Spleen (tissue), 11 donors: ENCODE results near the gene RERE. TPM values are rescaled to one million over a fixed set of nuclear protein-coding genes. Genes with fewer than 3 reads are reported as not detected.
A peak's percentile ranks its signal among the peaks of the same experiment; 100 is the strongest.

ENCODE experiments used
- DNase-seq: peaks from one replicate; pipeline ENCODE4 v3.0.0-alpha.2; 2020
- H3K27ac ChIP-seq, 8 donors: fragments of 200-600 bp; sonication (generic) in 7 of 8; 1 replicate in 4 of 8; 2 replicates in 4 of 8; pipeline versions ENCODE4 v1.5.0 to v1.8.0; 2016 to 2021; ENCODE audit warnings: inconsistent platforms in 4 of 8, mild to moderate bottlenecking in 4 of 8, moderate library complexity in 1 of 8
- H3K27me3 ChIP-seq, 7 donors: fragments of 200-600 bp; sonication (generic) in 6 of 7; replicated peaks in 1 of 7; 1 replicate in 4 of 7; 2 replicates in 3 of 7; pipeline versions ENCODE4 v1.5.0 to v1.8.0; 2016 to 2021; ENCODE audit warnings: inconsistent platforms in 3 of 7, mild to moderate bottlenecking in 1 of 7
- H3K36me3 ChIP-seq, 6 donors: fragments of 200-600 bp; sonication (generic) in 5 of 6; 1 replicate in 4 of 6; 2 replicates in 2 of 6; pipeline versions ENCODE4 v1.5.0 to v1.8.0; 2016 to 2021; ENCODE audit warnings: inconsistent platforms in 2 of 6
- H3K4me1 ChIP-seq, 6 donors: fragments of 200-600 bp; sonication (generic) in 5 of 6; 1 replicate in 3 of 6; 2 replicates in 3 of 6; pipeline versions ENCODE4 v1.5.0 to v1.8.0; 2016 to 2021; ENCODE audit warnings: inconsistent platforms in 3 of 6
- H3K4me3 ChIP-seq, 8 donors: fragments of 200-600 bp; sonication (generic) in 7 of 8; 1 replicate in 4 of 8; 2 replicates in 4 of 8; pipeline versions ENCODE4 v1.5.0 to v1.8.0; 2016 to 2021; ENCODE audit warnings: inconsistent platforms in 4 of 8, mild to moderate bottlenecking in 4 of 8, moderate library complexity in 2 of 8
- H3K9me3 ChIP-seq, 8 donors: fragments of 200-600 bp; sonication (generic) in 7 of 8; 1 replicate in 4 of 8; 2 replicates in 4 of 8; pipeline versions ENCODE4 v1.5.0 to v1.8.0; 2016 to 2021; ENCODE audit warnings: inconsistent platforms in 4 of 8
- CTCF ChIP-seq, 11 experiments: fragments of 200-600 bp in 7 of 11; fragments of 450-650 bp in 4 of 11; sonication (generic) in 4 of 11; IDR thresholded peaks in 8 of 11; conservative IDR thresholded peaks in 3 of 11; 1 replicate in 7 of 11; 2 replicates in 4 of 11; pipeline versions ENCODE4 v1.4.0 to v1.8.0; 2016 to 2021; ENCODE audit warnings: antibody characterized with exemption in 11 of 11, inconsistent platforms in 4 of 11, mild to moderate bottlenecking in 1 of 11
- POLR2A ChIP-seq, 3 donors: fragments of 450-650 bp; IDR thresholded peaks; one replicate each; pipeline ENCODE4 v1.5.1; 2017; ENCODE audit warnings: antibody characterized with exemption in 3 of 3, mild to moderate bottlenecking in 1 of 3
- POLR2AphosphoS5 ChIP-seq, 3 donors: sonication (generic); formaldehyde crosslinking; IDR thresholded peaks; one replicate each; pipeline ENCODE4 v1.5.1; 2017; ENCODE audit warnings: antibody characterized with exemption in 3 of 3
- WGBS, 5 donors: extraction: QIAGEN DNeasy Blood & Tissue Kit in 3 of 5; methylation state at CpG; one replicate each; pipeline versions ENCODE4 v1.1.5 to v1.1.7; 2013 to 2018; 5-methylcytosine and 5-hydroxymethylcytosine counted together
- intact Hi-C: fragments of 100-400 bp; cut with DNase I; formaldehyde crosslinking; loops from one replicate; pipeline ENCODE4 v1.15.0; 2023; ENCODE audit warnings: low total_unique reads
- polyA plus RNA-seq, 3 donors: library from polyadenylated mRNA; stranded (reverse); fragments of 200-250 nt; gene quantifications; one replicate each; pipeline ENCODE4 v1.2.1, GENCODE V29; 2013
- total RNA-seq, 7 donors: library from RNA; depleted of rRNA in 3 of 7; stranded (reverse); fragments of >200 nt in 3 of 7; fragmentation: NEBNext Ultra II Directional in 4 of 7; extraction: Animal tissue kit (Norgen Biotek cat#: 25700) in 4 of 7; gene quantifications; one replicate each; pipeline versions ENCODE4 v1.1.0 to v1.2.1, GENCODE V29; 2016 to 2021
- donor health status: healthy with polysubstance abuse.
- donor health status: DM: no; HTN: no; CAD: no; lungs with moderate emphysema.
- donor health status: DM: no; HTN: no; CAD: no.
- donor health status: Bipolar disorder and iron deficiency.
- donor health status: healthy.
- donor health status: DM: no; HTN: no; CAD: no.
- donor health status: DM: yes; HTN: yes; CAD: no.

RERE gene
- total and polyA plus RNA-seq, 10 donors = 10.3 to 149 (median 117) TPM

DNA sequence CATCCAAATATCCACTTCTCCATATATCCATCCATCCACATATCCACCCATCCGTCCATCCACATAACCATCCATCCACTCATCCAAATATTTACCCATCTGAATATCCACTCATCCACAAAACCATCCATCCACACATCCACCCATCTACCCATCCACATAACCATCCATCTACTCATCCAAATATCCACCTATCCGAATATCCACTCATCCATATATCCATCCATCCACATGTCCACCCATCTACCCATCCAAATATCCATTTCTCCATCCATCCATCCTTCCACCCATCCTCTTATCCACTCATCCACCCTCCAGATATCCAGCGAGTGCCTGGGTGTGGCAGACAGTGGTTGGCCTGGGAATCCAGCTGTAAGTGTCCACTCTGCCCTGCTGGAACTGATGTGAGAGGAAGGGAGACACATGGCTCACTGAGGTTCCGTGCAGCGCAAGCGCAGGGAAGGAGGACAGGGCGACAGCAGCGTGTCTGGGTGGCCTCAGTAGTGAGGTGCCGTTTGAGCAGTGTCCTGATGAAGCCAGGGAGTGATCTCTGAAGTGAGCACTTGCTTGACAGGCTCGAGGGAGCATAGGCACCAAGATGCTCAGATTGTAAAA is 472.4 kb downstream of the RERE start:
- peaks cover 0 to 25% (median 9%) of the 10 kb centered on the region in 6 donors for H3K4me1 ChIP-seq
- H3K36me3 ChIP-seq = no peaks in the 10 kb centered on the region
- no peak overlapping the region for H3K4me3 ChIP-seq
- intact Hi-C loops = loop anchor here (10.0 kb wide), 1 partner anchor 330 kb away; no protein-coding TSS in a partner anchor
- TF ChIP-seq CTCF (IDR thresholded peaks at IDR 0.05 in 8 of 11, conservative IDR thresholded peaks at IDR 0.05 in 3 of 11) (no peak), POLR2AphosphoS5 (IDR thresholded peaks at IDR 0.05) (no peak), POLR2A (IDR thresholded peaks at IDR 0.05) (no peak)
- DNase-seq = no peak
- H3K27me3 ChIP-seq = no peaks in the 10 kb centered on the region
- 90 to 93% (median 92%) methylated on average over 10 of the region's 10 CpGs for WGBS, 5 donors
- no peak overlapping the region for H3K27ac ChIP-seq
- H3K9me3 ChIP-seq = no peaks in the 10 kb centered on the region

DNA sequence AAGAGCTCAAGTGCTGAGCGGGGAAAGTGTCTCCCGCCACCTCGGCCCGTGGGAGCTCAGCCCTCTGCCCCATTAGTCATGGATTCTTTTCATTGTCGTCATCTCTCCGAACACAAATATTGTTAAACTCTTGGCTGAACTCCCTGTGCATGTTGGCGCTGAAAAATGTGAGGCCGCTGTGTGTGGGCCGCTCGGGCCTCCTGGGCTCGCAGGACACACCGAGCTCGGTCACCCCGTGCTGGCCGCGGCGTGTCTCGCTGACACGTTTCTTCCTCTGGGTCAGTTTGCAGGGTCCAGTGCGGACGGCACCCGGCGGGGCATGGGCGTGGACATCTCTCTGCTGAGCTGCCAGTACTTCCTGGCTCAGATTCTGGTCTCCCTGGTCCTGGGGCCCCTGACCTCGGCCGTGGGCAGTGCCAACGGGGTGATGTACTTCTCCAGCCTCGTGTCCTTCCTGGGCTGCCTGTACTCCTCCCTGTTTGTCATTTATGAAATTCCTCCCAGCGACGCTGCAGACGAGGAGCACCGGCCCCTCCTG is 473.9 kb downstream of the RERE start:
- peak; percentile 74 for DNase-seq
- H3K4me1 ChIP-seq = peaks cover 0 to 14% (median 3%) of the 10 kb centered on the region in 6 donors
- H3K27ac ChIP-seq = peak overlapping the region in 7 of 8 donors; percentile 20 to 75 (median 63)
- TF ChIP-seq POLR2A (IDR thresholded peaks at IDR 0.05) (no peak), POLR2AphosphoS5 (IDR thresholded peaks at IDR 0.05) (peak; percentile 63 to 86 (median 68)), CTCF (IDR thresholded peaks at IDR 0.05 in 8 of 11, conservative IDR thresholded peaks at IDR 0.05 in 3 of 11) (no peak)
- peaks cover 0 to 7% (median 0%) of the 10 kb centered on the region in 6 donors for H3K36me3 ChIP-seq
- intact Hi-C loops = loop anchor here (10.0 kb wide), 1 partner anchor 329 kb away; no protein-coding TSS in a partner anchor
- H3K9me3 ChIP-seq = no peaks in the 10 kb centered on the region
- H3K27me3 ChIP-seq = no peaks in the 10 kb centered on the region
- H3K4me3 ChIP-seq = no peak overlapping the region
- 71 to 81% (median 74%) methylated on average over 29 to 32 of the region's 32 CpGs for WGBS, 5 donors

DNA sequence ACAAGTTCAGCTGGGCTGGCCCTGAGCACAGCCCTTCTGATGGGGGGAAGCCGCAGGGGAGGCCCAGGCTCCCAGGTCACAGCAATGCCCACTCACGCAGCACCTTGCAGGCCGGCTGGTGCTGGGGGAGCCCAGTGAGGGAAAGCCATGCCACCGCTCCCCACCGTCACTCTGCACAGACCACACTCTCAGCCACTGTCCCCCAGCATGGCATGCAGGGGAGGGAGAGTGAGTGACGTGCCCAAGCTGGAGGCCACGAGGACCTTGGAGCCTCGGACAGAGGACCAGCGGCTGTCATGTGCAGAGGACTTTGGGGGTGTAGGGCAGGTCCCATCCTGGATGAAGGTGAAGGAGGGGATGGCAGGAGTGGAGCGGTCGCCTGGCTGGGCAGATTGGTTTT is 474.4 kb downstream of the RERE start:
- intact Hi-C loops = loop anchor here (10.0 kb wide), 1 partner anchor 328 kb away; no protein-coding TSS in a partner anchor
- TF ChIP-seq POLR2AphosphoS5 (IDR thresholded peaks at IDR 0.05) (no peak), POLR2A (IDR thresholded peaks at IDR 0.05) (no peak), CTCF (IDR thresholded peaks at IDR 0.05 in 8 of 11, conservative IDR thresholded peaks at IDR 0.05 in 3 of 11) (no peak)
- no peaks in the 10 kb centered on the region for H3K9me3 ChIP-seq
- no peaks in the 10 kb centered on the region for H3K27me3 ChIP-seq
- H3K27ac ChIP-seq = peak overlapping the region in 6 of 8 donors; percentile 14 to 75 (median 64)
- peaks cover 0 to 12% (median 0%) of the 10 kb centered on the region in 6 donors for H3K36me3 ChIP-seq
- WGBS, 5 donors = 82 to 88% (median 83%) methylated on average over 7 to 11 of the region's 11 CpGs
- H3K4me1 ChIP-seq = peaks cover 0 to 9% (median under 1%) of the 10 kb centered on the region in 6 donors
- H3K4me3 ChIP-seq = no peak overlapping the region
- DNase-seq = no peak

GRCh38 chr1:8342325-8342724 is 475.1 kb downstream of the RERE start:
- Histone ChIP-seq H3K27ac (peak overlapping the region in 3 of 8 donors; percentile 20 to 73 (median 66)), H3K4me3 (no peak overlapping the region), H3K27me3 (no peaks in the 10 kb centered on the region), H3K4me1 (peaks cover 0 to 3% (median 0%) of the 10 kb centered on the region in 6 donors), H3K36me3 (peaks cover 0 to 18% (median 0%) of the 10 kb centered on the region in 6 donors), H3K9me3 (no peaks in the 10 kb centered on the region)
- WGBS, 5 donors = 81 to 86% (median 82%) methylated on average over 10 of the region's 10 CpGs
- intact Hi-C loops = loop anchor here (10.0 kb wide), 1 partner anchor 328 kb away; no protein-coding TSS in a partner anchor
- no peak for TF ChIP-seq POLR2AphosphoS5 (IDR thresholded peaks at IDR 0.05)
- TF ChIP-seq CTCF (IDR thresholded peaks at IDR 0.05 in 8 of 11, conservative IDR thresholded peaks at IDR 0.05 in 3 of 11) = no peak
- TF ChIP-seq POLR2A (IDR thresholded peaks at IDR 0.05) = no peak
- no peak for DNase-seq
